IMR-90 (cell line): ENCODE measurements around the gene PLA2G12B. TPM values are rescaled to one million over a fixed set of nuclear protein-coding genes. Genes with fewer than 3 reads are reported as not detected.

ENCODE experiments used
- ATAC-seq: fragments of 200-7000 bp; cut with Tn5 transposase; 2 replicates; pipeline ENCODE4 v1.9.1; 2020; ENCODE audit warnings: low read depth, mild to moderate bottlenecking, moderate library complexity
- BruUV-seq: library from RNA; stranded (reverse); fragments of 400-500 nt; replicated peaks from 2 replicates; lab custom pipeline; 2021; lab: Mats Ljungman, UMichigan
- CTCF ChIA-PET: fragments of 300-600 bp; formaldehyde crosslinking; extraction: SDS; loops from one replicate; lab custom pipeline; 2021; ENCODE audit warnings: antibody characterized with exemption; lab: Yijun Ruan, JAX
- POLR2A ChIA-PET: fragments of 300-600 bp; sonication (Branson Sonifier 250); formaldehyde crosslinking; loops from one replicate; lab custom pipeline; 2022; ENCODE audit warnings: antibody characterized with exemption; ENCODE audit not compliant: unreplicated experiment; lab: Charles Lee
- DNase-seq: peaks from one replicate; pipeline ENCODE4 v3.0.0; 2013
- H2AFZ ChIP-seq: replicated peaks from 2 replicates; pipeline ENCODE3; 2013; ENCODE audit warnings: low read length, mild to moderate bottlenecking; ENCODE audit not compliant: poor library complexity
- H2AK5ac ChIP-seq: 2 replicates; pipeline ENCODE4 v1.6.1; 2013; ENCODE audit warnings: low read depth, low read length, inconsistent platforms
- H2AK9ac ChIP-seq: replicated peaks from 2 replicates; pipeline ENCODE3; 2013; ENCODE audit warnings: mild to moderate bottlenecking, low read depth, low read length, moderate library complexity; ENCODE audit not compliant: poor library complexity
- H2BK120ac ChIP-seq: 2 replicates; pipeline ENCODE4 v1.6.1; 2013; ENCODE audit warnings: low read depth, low read length, inconsistent platforms
- H2BK15ac ChIP-seq: 3 replicates; pipeline ENCODE4 v1.6.1; 2013; ENCODE audit warnings: low read depth, low read length, inconsistent platforms
- H2BK20ac ChIP-seq: 2 replicates; pipeline ENCODE4 v1.6.1; 2013; ENCODE audit warnings: low read depth, mild to moderate bottlenecking, inconsistent platforms, low read length, moderate library complexity
- H2BK5ac ChIP-seq: 2 replicates; pipeline ENCODE4 v1.6.1; 2013; ENCODE audit warnings: mild to moderate bottlenecking, low read depth, low read length, inconsistent platforms; ENCODE audit not compliant: poor library complexity, severe bottlenecking
- H3K14ac ChIP-seq: replicated peaks from 2 replicates; pipeline ENCODE4 v1.6.1; 2013; ENCODE audit warnings: low read depth, low read length, inconsistent platforms
- H3K18ac ChIP-seq: 2 replicates; pipeline ENCODE4 v1.6.1; 2013; ENCODE audit warnings: low read depth, low read length, control low read depth
- H3K23ac ChIP-seq: 2 replicates; pipeline ENCODE4 v1.6.1; 2013; ENCODE audit warnings: low read depth, low read length, inconsistent platforms
- H3K27ac ChIP-seq: 2 replicates; pipeline ENCODE4 v1.5.1; 2013; ENCODE audit warnings: mild to moderate bottlenecking, control low read depth, low read length; ENCODE audit not compliant: insufficient read depth
- H3K27me3 ChIP-seq: 2 replicates; pipeline ENCODE4 v1.6.1; 2013; ENCODE audit warnings: low read length; ENCODE audit not compliant: control insufficient read depth, insufficient read depth
- H3K36me3 ChIP-seq: 2 replicates; pipeline ENCODE4 v1.6.1; 2013; ENCODE audit warnings: low read length, mixed read lengths; ENCODE audit not compliant: control insufficient read depth, insufficient read depth
- H3K4ac ChIP-seq: 2 replicates; pipeline ENCODE4 v1.6.1; 2013; ENCODE audit warnings: low read depth, low read length, inconsistent platforms
- H3K4me1 ChIP-seq: 2 replicates; pipeline ENCODE4 v1.6.1; 2013; ENCODE audit warnings: low read length, mixed read lengths; ENCODE audit not compliant: control insufficient read depth, insufficient read depth
- H3K4me2 ChIP-seq: 2 replicates; pipeline ENCODE4 v1.6.1; 2013; ENCODE audit warnings: low read depth, mild to moderate bottlenecking, control low read depth, low read length, moderate library complexity
- H3K4me3 ChIP-seq: 2 replicates; pipeline ENCODE4 v1.5.1; 2013; ENCODE audit warnings: low read depth, mild to moderate bottlenecking, control low read depth, low read length, moderate library complexity; ENCODE audit not compliant: insufficient read depth
- H3K56ac ChIP-seq: 2 replicates; pipeline ENCODE4 v1.6.1; 2013; ENCODE audit warnings: low read length, inconsistent platforms; ENCODE audit not compliant: insufficient read depth; ENCODE audit errors: extremely low read depth
- H3K79me1 ChIP-seq, 2 experiments: 2 replicates each; pipeline ENCODE4 v1.6.1; 2013; ENCODE audit warnings: low read length in 2 of 2, inconsistent platforms in 1 of 2, low read depth in 1 of 2
- H3K9ac ChIP-seq: 2 replicates; pipeline ENCODE4 v1.6.1; 2013; ENCODE audit warnings: low read depth, low read length, control low read depth
- H3K9me1 ChIP-seq: 2 replicates; pipeline ENCODE4 v1.6.1; 2013; ENCODE audit warnings: low read length, inconsistent platforms; ENCODE audit not compliant: insufficient read depth
- H3K9me3 ChIP-seq: 2 replicates; pipeline ENCODE4 v1.6.1; 2013; ENCODE audit warnings: low read length; ENCODE audit not compliant: control insufficient read depth, insufficient read depth
- H4K20me1 ChIP-seq: 2 replicates; pipeline ENCODE4 v1.6.1; 2013; ENCODE audit warnings: low read length, inconsistent platforms; ENCODE audit not compliant: insufficient read depth
- H4K5ac ChIP-seq: 2 replicates; pipeline ENCODE4 v1.6.1; 2013; ENCODE audit warnings: mild to moderate bottlenecking, low read depth, low read length, control low read depth
- H4K8ac ChIP-seq, 2 experiments: 2 replicates each; pipeline ENCODE4 v1.6.1; 2013; ENCODE audit warnings: low read depth in 2 of 2, low read length in 2 of 2, control low read depth in 1 of 2, inconsistent platforms in 1 of 2
- H4K91ac ChIP-seq: 2 replicates; pipeline ENCODE4 v1.6.1; 2013; ENCODE audit warnings: low read depth, low read length, inconsistent platforms; ENCODE audit not compliant: insufficient read depth
- BHLHE40 ChIP-seq: fragments of 150-350 bp; IDR thresholded peaks from 2 replicates; pipeline ENCODE4 v1.6.1; 2016; ENCODE audit warnings: mild to moderate bottlenecking, low read depth, low read length
- CEBPB ChIP-seq: IDR thresholded peaks from 2 replicates; pipeline ENCODE4 v1.6.1; 2012; ENCODE audit warnings: low read depth, low read length, improper control_type of control experiment
- CHD1 ChIP-seq: IDR thresholded peaks from 2 replicates; pipeline ENCODE4 v1.6.1; 2012; ENCODE audit warnings: low read depth, low read length, improper control_type of control experiment
- MAFK ChIP-seq: IDR thresholded peaks from 2 replicates; pipeline ENCODE4 v1.6.1; 2012; ENCODE audit warnings: low read depth, low read length, improper control_type of control experiment
- MAZ ChIP-seq: IDR thresholded peaks from 2 replicates; pipeline ENCODE4 v1.6.1; 2012; ENCODE audit warnings: low read depth, mild to moderate bottlenecking, low read length, improper control_type of control experiment, moderate library complexity, borderline replicate concordance
- MXI1 ChIP-seq: IDR thresholded peaks from 2 replicates; pipeline ENCODE4 v1.6.1; 2012; ENCODE audit warnings: low read depth, mild to moderate bottlenecking, low read length, moderate library complexity, borderline replicate concordance
- NFE2L2 ChIP-seq: fragments of 150-350 bp; IDR thresholded peaks from 2 replicates; pipeline ENCODE4 v1.6.1; 2016; ENCODE audit warnings: low read depth, mild to moderate bottlenecking, low read length
- POLR2A ChIP-seq: IDR thresholded peaks from 2 replicates; pipeline ENCODE4 v1.6.1; 2012; ENCODE audit warnings: mild to moderate bottlenecking, low read depth, low read length
- RAD21 ChIP-seq: IDR thresholded peaks from 2 replicates; pipeline ENCODE4 v1.6.1; 2012; ENCODE audit warnings: low read length, improper control_type of control experiment
- RCOR1 ChIP-seq: IDR thresholded peaks from 2 replicates; pipeline ENCODE4 v1.6.1; 2012; ENCODE audit warnings: mild to moderate bottlenecking, low read length, improper control_type of control experiment; ENCODE audit not compliant: insufficient replicate concordance
- SMC3 ChIP-seq: fragments of 150-350 bp; IDR thresholded peaks from 2 replicates; pipeline ENCODE4 v1.6.1; 2016; ENCODE audit warnings: low read depth, mild to moderate bottlenecking, antibody characterized with exemption, low read length, moderate library complexity
- WGBS, 2 experiments: methylation state at CpG; one replicate each; pipeline versions ENCODE4 v1.1.5 to v1.1.7; 2013; ENCODE audit warnings: missing lambda C conversion rate in 2 of 2; ENCODE audit not compliant: insufficient read length in 1 of 2; ENCODE audit errors: extremely low coverage in 2 of 2; 5-methylcytosine and 5-hydroxymethylcytosine counted together
- dilution Hi-C: fragments of 300-500 bp; cut with HindIII; formaldehyde crosslinking; loops from one replicate; pipeline ENCODE4 v1.14.3; 2018; ENCODE audit warnings: low sequenced_read_pairs; ENCODE audit not compliant: unreplicated experiment
- in situ Hi-C: fragments of 300-500 bp; cut with MboI; formaldehyde crosslinking; loops from 3 replicates; pipeline ENCODE4 v1.14.3; 2019; ENCODE audit warnings: low sequenced_read_pairs, inconsistent platforms, mixed read lengths
- intact Hi-C: fragments of 100-400 bp; cut with micrococcal nuclease; formaldehyde crosslinking; loops from 2 replicates; pipeline ENCODE4 v1.10.0; 2022
- polyA plus RNA-seq, 3 experiments: library from polyadenylated mRNA; depleted of rRNA; stranded (reverse); fragments of >200 nt; gene quantifications; 2 replicates each; pipeline ENCODE4 v1.2.3, GENCODE V29; 2012; ENCODE audit warnings: low replicate concordance in 1 of 3
- total RNA-seq: library from RNA; depleted of rRNA; stranded (reverse); fragments of >200 nt; gene quantifications from 2 replicates; pipeline ENCODE4 v1.2.3, GENCODE V29; 2012
- TF ChIP-seq, protein P1 (sequence below): conservative IDR thresholded peaks from 2 replicates; pipeline ENCODE4 v1.5.1; 2012; ENCODE audit warnings: mild to moderate bottlenecking, low read depth, low read length, improper control_type of control experiment

PLA2G12B gene
- total and polyA plus RNA-seq, 2 of the 4 experiments (the other 2 are of a cell fraction), result not detected

DNA sequence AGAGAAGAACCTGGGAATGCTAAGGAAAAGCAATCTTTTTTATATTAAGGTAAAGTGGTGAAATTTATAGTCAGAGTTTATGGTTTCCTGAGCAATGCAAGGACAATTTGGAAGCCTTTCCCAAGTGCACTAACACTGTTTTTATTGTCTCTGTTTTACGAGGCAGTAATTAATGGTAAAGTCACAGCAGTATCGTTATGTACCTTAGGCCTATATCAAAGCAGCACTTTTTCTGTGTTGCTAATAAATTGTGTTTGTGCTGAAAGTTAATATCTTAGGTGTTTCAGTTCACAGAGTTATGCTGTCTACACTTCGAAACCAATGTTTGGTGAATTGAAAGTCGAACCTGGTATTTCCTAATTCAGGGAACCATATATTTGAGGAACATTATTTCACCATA is 41.9 kb downstream of the PLA2G12B start:
- Histone ChIP-seq H3K4ac (no peak overlapping the region), H3K36me3 (no peaks in the 10 kb centered on the region), H3K18ac (no peak overlapping the region), H3K4me3 (no peak overlapping the region), H4K8ac (no peak overlapping the region), H3K27ac (no peak overlapping the region), H2AK9ac (no peak overlapping the region), H4K5ac (no peak overlapping the region), H3K4me1 (no peaks in the 10 kb centered on the region), H3K23ac (no peak overlapping the region), H3K27me3 (no peaks in the 10 kb centered on the region), H3K9ac (no peak overlapping the region), H2BK120ac (no peak overlapping the region), H2BK20ac (no peak overlapping the region), H3K9me3 (no peaks in the 10 kb centered on the region), H3K56ac (no peak overlapping the region), H2BK15ac (no peak overlapping the region), H2AFZ (no peak overlapping the region), H4K20me1 (no peaks in the 10 kb centered on the region), H3K9me1 (no peaks in the 10 kb centered on the region), H2BK5ac (no peak overlapping the region), H4K91ac (no peak overlapping the region), H3K4me2 (no peak overlapping the region), H3K14ac (no peak overlapping the region), H2AK5ac (no peak overlapping the region), H3K79me1 (no peaks in the 10 kb centered on the region)
- TF ChIP-seq, protein P1, sequence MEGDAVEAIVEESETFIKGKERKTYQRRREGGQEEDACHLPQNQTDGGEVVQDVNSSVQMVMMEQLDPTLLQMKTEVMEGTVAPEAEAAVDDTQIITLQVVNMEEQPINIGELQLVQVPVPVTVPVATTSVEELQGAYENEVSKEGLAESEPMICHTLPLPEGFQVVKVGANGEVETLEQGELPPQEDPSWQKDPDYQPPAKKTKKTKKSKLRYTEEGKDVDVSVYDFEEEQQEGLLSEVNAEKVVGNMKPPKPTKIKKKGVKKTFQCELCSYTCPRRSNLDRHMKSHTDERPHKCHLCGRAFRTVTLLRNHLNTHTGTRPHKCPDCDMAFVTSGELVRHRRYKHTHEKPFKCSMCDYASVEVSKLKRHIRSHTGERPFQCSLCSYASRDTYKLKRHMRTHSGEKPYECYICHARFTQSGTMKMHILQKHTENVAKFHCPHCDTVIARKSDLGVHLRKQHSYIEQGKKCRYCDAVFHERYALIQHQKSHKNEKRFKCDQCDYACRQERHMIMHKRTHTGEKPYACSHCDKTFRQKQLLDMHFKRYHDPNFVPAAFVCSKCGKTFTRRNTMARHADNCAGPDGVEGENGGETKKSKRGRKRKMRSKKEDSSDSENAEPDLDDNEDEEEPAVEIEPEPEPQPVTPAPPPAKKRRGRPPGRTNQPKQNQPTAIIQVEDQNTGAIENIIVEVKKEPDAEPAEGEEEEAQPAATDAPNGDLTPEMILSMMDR, result no peak
- TF ChIP-seq NFE2L2 (no peak), MAZ (no peak), CHD1 (no peak), BHLHE40 (no peak), SMC3 (no peak), RCOR1 (no peak), MAFK (no peak), RAD21 (no peak), CEBPB (no peak), MXI1 (no peak), POLR2A (no peak)
- POLR2A ChIA-PET, result no interaction called here
- in situ Hi-C loops, result no loop called here
- intact Hi-C loops, result no loop called here
- BruUV-seq, result no TSS peak
- no CpG with 5 or more reads among the region's 4 CpGs for WGBS, 2 experiments
- dilution Hi-C loops, result no loop called here
- ATAC-seq, result no peak
- CTCF ChIA-PET, result interaction anchor here (0.6 kb wide), 1 partner anchor 298 kb away, joined by 5 read pairs; no protein-coding TSS in a partner anchor
- no peak for DNase-seq
